ENCODE data around the gene TAS2R1.

GRCh38 chr5:9615331-9615730 lies 14.8 kb downstream of the TAS2R1 start:
- TF ChIP-seq CTCF (IDR thresholded peaks at IDR 0.05) (no peak), SREBF2 (IDR thresholded peaks at IDR 0.05) (no peak), EP300 (IDR thresholded peaks at IDR 0.05) (no peak), MAZ (IDR thresholded peaks at IDR 0.05; ENCODE audit: borderline replicate concordance, low read depth, low read length) (no peak), EHMT2 (IDR thresholded peaks at IDR 0.05; ENCODE audit: low read depth) (no peak), CBX2 (IDR thresholded peaks at IDR 0.05; ENCODE audit: borderline replicate concordance, low read depth) (no peak), POLR2A (IDR thresholded peaks at IDR 0.05; ENCODE audit: low read length) (no peak), MYC (IDR thresholded peaks at IDR 0.05; ENCODE audit: borderline replicate concordance, low read length) (no peak), JUN (IDR thresholded peaks at IDR 0.05) (no peak)
- TF ChIP-seq, protein P1, sequence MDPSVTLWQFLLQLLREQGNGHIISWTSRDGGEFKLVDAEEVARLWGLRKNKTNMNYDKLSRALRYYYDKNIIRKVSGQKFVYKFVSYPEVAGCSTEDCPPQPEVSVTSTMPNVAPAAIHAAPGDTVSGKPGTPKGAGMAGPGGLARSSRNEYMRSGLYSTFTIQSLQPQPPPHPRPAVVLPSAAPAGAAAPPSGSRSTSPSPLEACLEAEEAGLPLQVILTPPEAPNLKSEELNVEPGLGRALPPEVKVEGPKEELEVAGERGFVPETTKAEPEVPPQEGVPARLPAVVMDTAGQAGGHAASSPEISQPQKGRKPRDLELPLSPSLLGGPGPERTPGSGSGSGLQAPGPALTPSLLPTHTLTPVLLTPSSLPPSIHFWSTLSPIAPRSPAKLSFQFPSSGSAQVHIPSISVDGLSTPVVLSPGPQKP (IDR thresholded peaks at IDR 0.05; ENCODE audit: low read depth, low read length), result no peak
